HEK293 (cell line): Measurements from ENCODE around the gene DLL1.

Experiments
- CTCF ChIA-PET: fragments of 350-600 bp; formaldehyde crosslinking; extraction: SDS; loops from one replicate; lab custom pipeline; 2021; ENCODE audit warnings: antibody characterized with exemption; lab: Yijun Ruan, JAX
- POLR2A ChIA-PET: fragments of 300-600 bp; formaldehyde crosslinking; extraction: SDS; loops from one replicate; lab custom pipeline; 2020; ENCODE audit warnings: antibody characterized with exemption, inconsistent platforms; lab: Yijun Ruan, JAX
- H3K27ac ChIP-seq: fragments of 200-500 bp; sonication (Bioruptor generic); 2 replicates; pipeline ENCODE4 v1.5.1; 2014; ENCODE audit warnings: low read depth, low read length, control low read depth, inconsistent platforms; ENCODE audit errors: extremely low read depth
- H3K36me3 ChIP-seq, 2 experiments: fragments of 200-500 bp in 1 of 2; sonication (Bioruptor generic) in 1 of 2; 1 replicate in 1 of 2; 2 replicates in 1 of 2; pipeline ENCODE4 v1.5.1; 2014 to 2017; ENCODE audit warnings: inconsistent platforms in 2 of 2, low read length in 2 of 2; ENCODE audit not compliant: control insufficient read depth in 2 of 2, insufficient read depth in 1 of 2
- H3K4me1 ChIP-seq: fragments of 200-500 bp; sonication (Bioruptor generic); 2 replicates; pipeline ENCODE4 v1.5.1; 2014; ENCODE audit warnings: mild to moderate bottlenecking, low read length, inconsistent platforms; ENCODE audit not compliant: control insufficient read depth, insufficient read depth
- H3K4me3 ChIP-seq: 2 replicates; pipeline ENCODE4 v1.5.1; 2011; ENCODE audit warnings: low read depth, mild to moderate bottlenecking, control low read depth, low read length, moderate library complexity
- H3K9me3 ChIP-seq: fragments of 200-500 bp; sonication (Bioruptor generic); 2 replicates; pipeline ENCODE4 v1.5.1; 2014; ENCODE audit warnings: low read depth, low read length, inconsistent platforms; ENCODE audit not compliant: control insufficient read depth, insufficient read depth
- PRDM1 ChIP-seq: fragments of 450-650 bp; formaldehyde crosslinking; IDR thresholded peaks from 2 replicates; pipeline ENCODE4; 2016; ENCODE audit warnings: missing biosample characterization, missing genetic modification characterization
- ZBTB7A ChIP-seq: fragments of 450-650 bp; formaldehyde crosslinking; IDR thresholded peaks from 2 replicates; pipeline ENCODE4 v1.5.1; 2016; ENCODE audit warnings: low read depth, missing biosample characterization, missing genetic modification characterization
- ZFP37 ChIP-seq: fragments of 450-650 bp; formaldehyde crosslinking; IDR thresholded peaks from 2 replicates; pipeline ENCODE4 v1.5.1; 2016; ENCODE audit warnings: missing biosample characterization, missing genetic modification characterization
- ZIC2 ChIP-seq: fragments of 450-650 bp; formaldehyde crosslinking; IDR thresholded peaks from 2 replicates; pipeline ENCODE4 v1.5.1; 2016; ENCODE audit warnings: missing biosample characterization, missing genetic modification characterization
- ZNF121 ChIP-seq: fragments of 450-650 bp; formaldehyde crosslinking; IDR thresholded peaks from 2 replicates; pipeline ENCODE4 v1.5.1; 2016; ENCODE audit warnings: missing biosample characterization, missing genetic modification characterization
- ZNF16 ChIP-seq: fragments of 450-650 bp; formaldehyde crosslinking; IDR thresholded peaks from 2 replicates; pipeline ENCODE4 v1.5.1; 2016; ENCODE audit warnings: low read depth, missing biosample characterization, missing genetic modification characterization
- ZNF354C ChIP-seq: fragments of 450-650 bp; formaldehyde crosslinking; IDR thresholded peaks from 2 replicates; pipeline ENCODE4 v1.5.1; 2016; ENCODE audit warnings: missing biosample characterization, missing genetic modification characterization, low read depth, borderline replicate concordance
- ZNF416 ChIP-seq: fragments of 450-650 bp; formaldehyde crosslinking; IDR thresholded peaks from 2 replicates; pipeline ENCODE4 v1.5.1; 2016; ENCODE audit warnings: missing biosample characterization, missing genetic modification characterization
- ZNF544 ChIP-seq: fragments of 450-650 bp; formaldehyde crosslinking; IDR thresholded peaks from 2 replicates; pipeline ENCODE4 v1.5.0; 2017; ENCODE audit warnings: missing biosample characterization, missing genetic modification characterization
- ZNF600 ChIP-seq: fragments of 450-650 bp; formaldehyde crosslinking; IDR thresholded peaks from 2 replicates; pipeline ENCODE4 v1.5.1; 2016; ENCODE audit warnings: missing biosample characterization, missing genetic modification characterization
- ZNF621 ChIP-seq: fragments of 450-650 bp; formaldehyde crosslinking; IDR thresholded peaks from 2 replicates; pipeline ENCODE4 v1.5.1; 2017; ENCODE audit warnings: missing biosample characterization, missing genetic modification characterization
- ZNF623 ChIP-seq: fragments of 450-650 bp; formaldehyde crosslinking; IDR thresholded peaks from 2 replicates; pipeline ENCODE4 v1.5.1; 2016; ENCODE audit warnings: missing biosample characterization, missing genetic modification characterization
- TF ChIP-seq, protein P1 (sequence below): fragments of 450-650 bp; formaldehyde crosslinking; conservative IDR thresholded peaks from 2 replicates; pipeline ENCODE4 v1.5.1; 2016; ENCODE audit warnings: low read depth, missing biosample characterization, missing genetic modification characterization
- TF ChIP-seq, protein P2 (sequence below): fragments of 450-650 bp; formaldehyde crosslinking; IDR thresholded peaks from 2 replicates; pipeline ENCODE4 v1.5.1; 2016; ENCODE audit warnings: missing biosample characterization, missing genetic modification characterization
- TF ChIP-seq, protein P3 (sequence below): fragments of 450-650 bp; formaldehyde crosslinking; IDR thresholded peaks from 2 replicates; pipeline ENCODE4 v1.5.1; 2016; ENCODE audit warnings: missing biosample characterization, missing genetic modification characterization
- TF ChIP-seq, protein P4 (sequence below): fragments of 450-650 bp; formaldehyde crosslinking; IDR thresholded peaks from 2 replicates; pipeline ENCODE4 v1.5.1; 2017; ENCODE audit warnings: missing biosample characterization, missing genetic modification characterization
- TF ChIP-seq, protein P5 (sequence below): fragments of 450-650 bp; formaldehyde crosslinking; IDR thresholded peaks from 2 replicates; pipeline ENCODE4 v1.5.1; 2016; ENCODE audit warnings: missing biosample characterization, missing genetic modification characterization

The DLL1 gene

DNA sequence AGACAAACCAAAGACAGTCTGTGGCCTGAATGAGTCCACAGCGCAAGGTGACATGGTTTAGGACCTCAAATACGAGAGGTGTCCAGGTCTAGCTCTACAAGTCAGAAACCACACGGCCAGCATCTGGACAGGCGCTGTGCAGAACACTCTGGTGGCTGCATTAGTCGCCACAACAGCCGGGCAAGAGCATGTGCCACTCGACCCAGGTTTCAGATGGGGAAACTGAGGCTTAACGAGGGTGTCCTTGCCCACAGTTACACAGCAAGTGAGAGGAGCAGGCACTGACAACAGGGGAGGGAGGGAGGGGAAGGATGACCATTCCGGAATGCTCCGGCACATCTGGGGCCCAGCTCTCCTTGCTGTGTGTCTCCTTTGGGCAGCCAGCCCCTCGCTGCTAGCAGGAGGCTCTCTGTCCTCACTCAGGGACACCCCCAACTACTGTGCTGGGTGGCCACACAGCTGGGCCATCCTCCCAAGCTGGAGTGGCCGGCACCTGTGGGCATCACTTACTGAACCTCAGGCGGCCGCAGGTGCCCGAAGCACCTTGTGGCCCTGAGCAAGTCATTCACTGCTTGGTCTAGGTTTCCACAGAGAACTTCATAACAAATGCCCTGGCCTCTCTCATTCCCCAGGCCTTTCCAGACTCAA is 6.6 kb downstream of the DLL1 start:
- Histone ChIP-seq H3K27ac (no peak overlapping the region), H3K36me3 (peaks cover 0 to 75% of the 10 kb centered on the region in 2 experiments; a peak in 2 of 3 replicates), H3K9me3 (no peaks in the 10 kb centered on the region), H3K4me1 (peaks cover 3% of the 10 kb centered on the region; the same call in 1 of the 2 replicates), H3K4me3 (no peak overlapping the region)
- ChIA-PET CTCF (no interaction called here), POLR2A (no interaction called here)
- TF ChIP-seq, protein P1, sequence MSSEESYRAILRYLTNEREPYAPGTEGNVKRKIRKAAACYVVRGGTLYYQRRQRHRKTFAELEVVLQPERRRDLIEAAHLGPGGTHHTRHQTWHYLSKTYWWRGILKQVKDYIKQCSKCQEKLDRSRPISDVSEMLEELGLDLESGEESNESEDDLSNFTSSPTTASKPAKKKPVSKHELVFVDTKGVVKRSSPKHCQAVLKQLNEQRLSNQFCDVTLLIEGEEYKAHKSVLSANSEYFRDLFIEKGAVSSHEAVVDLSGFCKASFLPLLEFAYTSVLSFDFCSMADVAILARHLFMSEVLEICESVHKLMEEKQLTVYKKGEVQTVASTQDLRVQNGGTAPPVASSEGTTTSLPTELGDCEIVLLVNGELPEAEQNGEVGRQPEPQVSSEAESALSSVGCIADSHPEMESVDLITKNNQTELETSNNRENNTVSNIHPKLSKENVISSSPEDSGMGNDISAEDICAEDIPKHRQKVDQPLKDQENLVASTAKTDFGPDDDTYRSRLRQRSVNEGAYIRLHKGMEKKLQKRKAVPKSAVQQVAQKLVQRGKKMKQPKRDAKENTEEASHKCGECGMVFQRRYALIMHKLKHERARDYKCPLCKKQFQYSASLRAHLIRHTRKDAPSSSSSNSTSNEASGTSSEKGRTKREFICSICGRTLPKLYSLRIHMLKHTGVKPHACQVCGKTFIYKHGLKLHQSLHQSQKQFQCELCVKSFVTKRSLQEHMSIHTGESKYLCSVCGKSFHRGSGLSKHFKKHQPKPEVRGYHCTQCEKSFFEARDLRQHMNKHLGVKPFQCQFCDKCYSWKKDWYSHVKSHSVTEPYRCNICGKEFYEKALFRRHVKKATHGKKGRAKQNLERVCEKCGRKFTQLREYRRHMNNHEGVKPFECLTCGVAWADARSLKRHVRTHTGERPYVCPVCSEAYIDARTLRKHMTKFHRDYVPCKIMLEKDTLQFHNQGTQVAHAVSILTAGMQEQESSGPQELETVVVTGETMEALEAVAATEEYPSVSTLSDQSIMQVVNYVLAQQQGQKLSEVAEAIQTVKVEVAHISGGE (tag by site-specific recombination) = no peak
- TF ChIP-seq ZNF600 = 0 out of 2 replicates have a peak, but pooled peaks have one; percentile 44
- TF ChIP-seq, all 188 proteins: peak for 1

DNA sequence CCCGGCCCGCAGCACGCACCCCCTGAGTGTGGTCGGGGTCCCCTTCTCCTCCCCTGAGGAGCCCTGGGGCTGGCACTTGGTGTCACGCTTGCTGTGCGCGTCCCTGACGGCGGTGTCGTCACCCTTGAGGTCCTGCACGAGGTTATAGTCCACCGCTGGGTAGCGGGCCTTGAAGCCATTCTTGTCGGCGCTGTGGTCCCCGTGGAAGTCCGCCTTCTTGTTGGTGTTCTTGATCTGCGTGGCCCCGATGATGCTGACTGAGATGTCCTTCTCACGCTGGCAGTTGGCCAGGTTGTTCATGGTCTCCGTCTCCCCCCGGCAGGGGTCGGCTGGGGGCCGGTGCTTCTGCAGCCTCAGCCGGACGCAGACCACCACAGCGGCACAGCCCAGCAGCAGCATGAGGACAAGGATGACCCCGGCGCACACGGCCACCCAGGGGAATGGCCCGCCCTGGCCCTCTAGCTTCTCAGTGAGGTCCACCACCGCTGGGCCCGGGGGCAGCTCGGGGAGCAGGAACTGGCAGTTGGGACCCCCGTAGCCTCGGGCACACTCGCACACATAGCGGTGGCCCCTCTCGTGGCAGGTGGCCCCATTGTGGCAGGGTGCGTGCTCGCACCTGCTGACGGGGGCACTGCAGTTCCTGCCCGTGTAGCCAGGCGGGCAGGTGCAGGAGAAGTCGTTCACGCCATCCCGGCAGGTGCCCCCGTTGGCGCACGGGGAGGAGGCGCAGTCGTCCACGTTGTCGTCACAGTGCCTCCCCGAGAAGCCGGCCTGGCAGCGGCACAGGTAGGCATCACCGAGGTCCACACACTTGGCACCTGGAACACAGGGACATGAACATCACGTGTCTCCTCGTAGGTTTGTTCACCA is 7.4 kb downstream of the DLL1 start:
- no peak overlapping the region for H3K27ac ChIP-seq
- peaks cover 0 to 70% of the 10 kb centered on the region in 2 experiments; a peak in 2 of 3 replicates for H3K36me3 ChIP-seq
- no peaks in the 10 kb centered on the region for H3K9me3 ChIP-seq
- ChIA-PET CTCF (no interaction called here), POLR2A (no interaction called here)
- no peak overlapping the region for H3K4me3 ChIP-seq
- no peak for TF ChIP-seq ZNF621 (tag by site-specific recombination)
- no peak for TF ChIP-seq ZBTB7A (tag by site-specific recombination)
- H3K4me1 ChIP-seq = peaks cover 3% of the 10 kb centered on the region; the same call in 1 of the 2 replicates

DNA sequence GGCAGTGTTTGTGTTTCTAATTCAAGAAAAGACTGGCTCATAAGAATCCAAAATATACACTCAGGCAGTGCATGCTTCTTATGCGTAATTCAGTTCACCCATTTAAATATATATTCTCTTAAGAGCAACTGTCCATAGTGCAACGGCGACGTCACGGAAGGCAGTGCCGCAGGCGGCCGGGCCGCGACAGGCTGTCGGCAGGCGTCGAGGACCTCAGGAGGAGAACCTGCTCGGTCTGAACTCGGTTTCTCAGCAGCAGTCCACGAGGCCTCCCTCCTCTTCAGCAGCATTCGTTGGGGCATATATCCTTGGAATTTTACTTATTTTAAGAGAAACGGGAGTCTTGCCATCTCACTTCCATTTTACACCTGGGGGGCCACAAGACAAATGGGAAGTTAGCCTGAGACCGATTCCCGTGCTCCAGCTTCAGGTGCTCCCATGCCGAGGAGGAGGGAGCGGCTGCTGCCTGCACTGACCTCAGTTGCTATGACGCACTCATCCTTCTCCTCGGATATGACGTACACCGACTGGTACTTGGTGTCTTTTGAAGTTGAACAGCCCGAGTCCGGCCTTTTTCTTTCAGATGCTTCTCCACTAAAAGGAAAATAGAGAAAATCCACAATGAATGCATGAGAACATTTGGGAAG is 8.2 kb downstream of the DLL1 start:
- ChIA-PET CTCF (no interaction called here), POLR2A (no interaction called here)
- Histone ChIP-seq H3K4me1 (peaks cover 3% of the 10 kb centered on the region; the same call in 1 of the 2 replicates), H3K9me3 (no peaks in the 10 kb centered on the region), H3K27ac (no peak overlapping the region), H3K4me3 (no peak overlapping the region), H3K36me3 (peaks cover 0 to 62% of the 10 kb centered on the region in 2 experiments; a peak in 2 of 3 replicates)
- TF ChIP-seq, protein P2, sequence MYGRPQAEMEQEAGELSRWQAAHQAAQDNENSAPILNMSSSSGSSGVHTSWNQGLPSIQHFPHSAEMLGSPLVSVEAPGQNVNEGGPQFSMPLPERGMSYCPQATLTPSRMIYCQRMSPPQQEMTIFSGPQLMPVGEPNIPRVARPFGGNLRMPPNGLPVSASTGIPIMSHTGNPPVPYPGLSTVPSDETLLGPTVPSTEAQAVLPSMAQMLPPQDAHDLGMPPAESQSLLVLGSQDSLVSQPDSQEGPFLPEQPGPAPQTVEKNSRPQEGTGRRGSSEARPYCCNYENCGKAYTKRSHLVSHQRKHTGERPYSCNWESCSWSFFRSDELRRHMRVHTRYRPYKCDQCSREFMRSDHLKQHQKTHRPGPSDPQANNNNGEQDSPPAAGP (tag by site-specific recombination) = no peak
- TF ChIP-seq ZNF121 = no peak
- TF ChIP-seq ZNF416 (tag by site-specific recombination) = no peak
- TF ChIP-seq ZNF354C (tag by site-specific recombination) = no peak
- TF ChIP-seq, protein P3, sequence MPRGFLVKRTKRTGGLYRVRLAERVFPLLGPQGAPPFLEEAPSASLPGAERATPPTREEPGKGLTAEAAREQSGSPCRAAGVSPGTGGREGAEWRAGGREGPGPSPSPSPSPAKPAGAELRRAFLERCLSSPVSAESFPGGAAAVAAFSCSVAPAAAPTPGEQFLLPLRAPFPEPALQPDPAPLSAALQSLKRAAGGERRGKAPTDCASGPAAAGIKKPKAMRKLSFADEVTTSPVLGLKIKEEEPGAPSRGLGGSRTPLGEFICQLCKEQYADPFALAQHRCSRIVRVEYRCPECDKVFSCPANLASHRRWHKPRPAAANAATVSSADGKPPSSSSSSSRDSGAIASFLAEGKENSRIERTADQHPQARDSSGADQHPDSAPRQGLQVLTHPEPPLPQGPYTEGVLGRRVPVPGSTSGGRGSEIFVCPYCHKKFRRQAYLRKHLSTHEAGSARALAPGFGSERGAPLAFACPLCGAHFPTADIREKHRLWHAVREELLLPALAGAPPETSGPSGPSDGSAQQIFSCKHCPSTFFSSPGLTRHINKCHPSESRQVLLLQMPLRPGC (tag by site-specific recombination) = no peak
- no peak for TF ChIP-seq ZNF16 (tag by site-specific recombination)
- TF ChIP-seq, protein P4, sequence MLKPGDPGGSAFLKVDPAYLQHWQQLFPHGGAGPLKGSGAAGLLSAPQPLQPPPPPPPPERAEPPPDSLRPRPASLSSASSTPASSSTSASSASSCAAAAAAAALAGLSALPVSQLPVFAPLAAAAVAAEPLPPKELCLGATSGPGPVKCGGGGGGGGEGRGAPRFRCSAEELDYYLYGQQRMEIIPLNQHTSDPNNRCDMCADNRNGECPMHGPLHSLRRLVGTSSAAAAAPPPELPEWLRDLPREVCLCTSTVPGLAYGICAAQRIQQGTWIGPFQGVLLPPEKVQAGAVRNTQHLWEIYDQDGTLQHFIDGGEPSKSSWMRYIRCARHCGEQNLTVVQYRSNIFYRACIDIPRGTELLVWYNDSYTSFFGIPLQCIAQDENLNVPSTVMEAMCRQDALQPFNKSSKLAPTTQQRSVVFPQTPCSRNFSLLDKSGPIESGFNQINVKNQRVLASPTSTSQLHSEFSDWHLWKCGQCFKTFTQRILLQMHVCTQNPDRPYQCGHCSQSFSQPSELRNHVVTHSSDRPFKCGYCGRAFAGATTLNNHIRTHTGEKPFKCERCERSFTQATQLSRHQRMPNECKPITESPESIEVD (tag by site-specific recombination) = no peak
- TF ChIP-seq, protein P5, sequence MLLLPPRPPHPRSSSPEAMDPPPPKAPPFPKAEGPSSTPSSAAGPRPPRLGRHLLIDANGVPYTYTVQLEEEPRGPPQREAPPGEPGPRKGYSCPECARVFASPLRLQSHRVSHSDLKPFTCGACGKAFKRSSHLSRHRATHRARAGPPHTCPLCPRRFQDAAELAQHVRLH = no peak
- TF ChIP-seq ZFP37 (tag by site-specific recombination) = no peak
- no peak for TF ChIP-seq ZNF544 (tag by site-specific recombination)
- no peak for TF ChIP-seq PRDM1 (tag by site-specific recombination)
- TF ChIP-seq ZNF623 (tag by site-specific recombination) = no peak
- no peak for TF ChIP-seq ZIC2 (tag by site-specific recombination)
